ENCODE results near the gene SHD. TPM values are rescaled to one million over a fixed set of nuclear protein-coding genes. Genes with fewer than 3 reads are reported as not detected.

SHD gene
- total and polyA plus RNA-seq, 2 donors (not counting 1 experiment from before 2014, with no cell fraction given): not detected

- no peaks in the 10 kb centered on the region for H3K4me1 ChIP-seq (ENCODE audit: control insufficient read depth, extremely low read depth, insufficient read depth, low read length)
- no peaks in the 10 kb centered on the region for H3K27me3 ChIP-seq (ENCODE audit: control insufficient read depth, insufficient read depth, low read length)
- no peak within 1 kb of the TSS for H2AFZ ChIP-seq (ENCODE audit: low read length)
- DNase-seq (ENCODE audit: low read depth in 2 of 2): no peak
- no peak within 1 kb of the TSS for H3K27ac ChIP-seq (ENCODE audit: insufficient read depth, low read length)
- H3K79me2 ChIP-seq (ENCODE audit: control insufficient read depth, insufficient read depth, low read length): no peaks in the 10 kb centered on the region
- H3K4me3 ChIP-seq (replicated peaks in 1 of 4; ENCODE audit: control extremely low read depth in 1 of 4, insufficient read depth in 1 of 4, low read depth in 3 of 4, low read length in 4 of 4): no peak within 1 kb of the TSS
- no peak within 1 kb of the TSS for H3K9ac ChIP-seq (ENCODE audit: insufficient read depth, low read length)
- no peaks in the 10 kb centered on the region for H4K20me1 ChIP-seq (ENCODE audit: control insufficient read depth, extremely low read depth, insufficient read depth, low read length)
- H3K9me3 ChIP-seq (ENCODE audit: control insufficient read depth, insufficient read depth, low read depth, low read length): no peaks in the 10 kb centered on the region
- TF ChIP-seq, protein P1, sequence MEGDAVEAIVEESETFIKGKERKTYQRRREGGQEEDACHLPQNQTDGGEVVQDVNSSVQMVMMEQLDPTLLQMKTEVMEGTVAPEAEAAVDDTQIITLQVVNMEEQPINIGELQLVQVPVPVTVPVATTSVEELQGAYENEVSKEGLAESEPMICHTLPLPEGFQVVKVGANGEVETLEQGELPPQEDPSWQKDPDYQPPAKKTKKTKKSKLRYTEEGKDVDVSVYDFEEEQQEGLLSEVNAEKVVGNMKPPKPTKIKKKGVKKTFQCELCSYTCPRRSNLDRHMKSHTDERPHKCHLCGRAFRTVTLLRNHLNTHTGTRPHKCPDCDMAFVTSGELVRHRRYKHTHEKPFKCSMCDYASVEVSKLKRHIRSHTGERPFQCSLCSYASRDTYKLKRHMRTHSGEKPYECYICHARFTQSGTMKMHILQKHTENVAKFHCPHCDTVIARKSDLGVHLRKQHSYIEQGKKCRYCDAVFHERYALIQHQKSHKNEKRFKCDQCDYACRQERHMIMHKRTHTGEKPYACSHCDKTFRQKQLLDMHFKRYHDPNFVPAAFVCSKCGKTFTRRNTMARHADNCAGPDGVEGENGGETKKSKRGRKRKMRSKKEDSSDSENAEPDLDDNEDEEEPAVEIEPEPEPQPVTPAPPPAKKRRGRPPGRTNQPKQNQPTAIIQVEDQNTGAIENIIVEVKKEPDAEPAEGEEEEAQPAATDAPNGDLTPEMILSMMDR (conservative IDR thresholded peaks at IDR 0.05 in 1 of 2, IDR thresholded peaks at IDR 0.05 in 1 of 2; ENCODE audit: low read depth in 1 of 2, low read length in 2 of 2): no peak
- no peak for TF ChIP-seq EZH2 (IDR thresholded peaks at IDR 0.05; ENCODE audit: low read length, missing control alignments)
- no peak within 1 kb of the TSS for H3K4me2 ChIP-seq (ENCODE audit: extremely low read depth, insufficient read depth, low read length)
- no peaks in the 10 kb centered on the region for H3K36me3 ChIP-seq (ENCODE audit: control insufficient read depth, insufficient read depth, low read length)
Observed at GRCh38 chr19:4302243-4302640, 23.2 kb downstream of the SHD start, which contains the start of gene TMIGD2. TSS of gene TMIGD2 (minus strand) at chr19:4302389. CDS start at chr19:4302385, 4 bp downstream.

- Histone ChIP-seq H3K4me2 (ENCODE audit: extremely low read depth, insufficient read depth, low read length) (peak overlapping the region; percentile 32), H4K20me1 (ENCODE audit: control insufficient read depth, extremely low read depth, insufficient read depth, low read length) (no peaks in the 10 kb centered on the region), H3K9ac (ENCODE audit: insufficient read depth, low read length) (no peak overlapping the region), H3K79me2 (ENCODE audit: control insufficient read depth, insufficient read depth, low read length) (no peaks in the 10 kb centered on the region), H3K27ac (ENCODE audit: insufficient read depth, low read length) (no peak overlapping the region), H3K4me3 (replicated peaks in 1 of 4; ENCODE audit: control extremely low read depth in 1 of 4, insufficient read depth in 1 of 4, low read depth in 3 of 4, low read length in 4 of 4) (peak overlapping the region in 1 of 4 experiments; percentile 47), H3K9me3 (ENCODE audit: control insufficient read depth, insufficient read depth, low read depth, low read length) (no peaks in the 10 kb centered on the region), H3K36me3 (ENCODE audit: control insufficient read depth, insufficient read depth, low read length) (no peaks in the 10 kb centered on the region), H2AFZ (ENCODE audit: low read length) (no peak overlapping the region), H3K27me3 (ENCODE audit: control insufficient read depth, insufficient read depth, low read length) (no peaks in the 10 kb centered on the region), H3K4me1 (ENCODE audit: control insufficient read depth, extremely low read depth, insufficient read depth, low read length) (no peaks in the 10 kb centered on the region)
- TF ChIP-seq EZH2 (IDR thresholded peaks at IDR 0.05; ENCODE audit: low read length, missing control alignments): no peak
- TF ChIP-seq, protein P1 (conservative IDR thresholded peaks at IDR 0.05 in 1 of 2, IDR thresholded peaks at IDR 0.05 in 1 of 2; ENCODE audit: low read depth in 1 of 2, low read length in 2 of 2): no peak
- no peak for DNase-seq (ENCODE audit: low read depth in 2 of 2)
Observed at GRCh38 chr19:4303819-4304537, 24.9 kb downstream of the SHD start.

GRCh38 chr19:4304538-4305256 is 25.6 kb downstream of the SHD start, which contains the start of gene FSD1:
TSS of gene FSD1 (plus strand) at chr19:4304598. CDS start at chr19:4304747, 149 bp downstream.
- no peaks in the 10 kb centered on the region for H3K9me3 ChIP-seq (ENCODE audit: control insufficient read depth, insufficient read depth, low read depth, low read length)
- H4K20me1 ChIP-seq (ENCODE audit: control insufficient read depth, extremely low read depth, insufficient read depth, low read length): no peaks in the 10 kb centered on the region
- peak within 1 kb of the TSS; percentile 32 for H3K4me2 ChIP-seq (ENCODE audit: extremely low read depth, insufficient read depth, low read length)
- H3K4me3 ChIP-seq (replicated peaks in 1 of 4; ENCODE audit: control extremely low read depth in 1 of 4, insufficient read depth in 1 of 4, low read depth in 3 of 4, low read length in 4 of 4): peak within 1 kb of the TSS in 2 of 4 experiments; percentile 6 to 47
- H3K79me2 ChIP-seq (ENCODE audit: control insufficient read depth, insufficient read depth, low read length): no peaks in the 10 kb centered on the region
- H3K36me3 ChIP-seq (ENCODE audit: control insufficient read depth, insufficient read depth, low read length): no peaks in the 10 kb centered on the region
- no peak within 1 kb of the TSS for H3K27ac ChIP-seq (ENCODE audit: insufficient read depth, low read length)
- DNase-seq (ENCODE audit: low read depth in 2 of 2): peak; percentile 37 to 42
- no peak within 1 kb of the TSS for H2AFZ ChIP-seq (ENCODE audit: low read length)
- H3K4me1 ChIP-seq (ENCODE audit: control insufficient read depth, extremely low read depth, insufficient read depth, low read length): no peaks in the 10 kb centered on the region
- no peak within 1 kb of the TSS for H3K9ac ChIP-seq (ENCODE audit: insufficient read depth, low read length)
- TF ChIP-seq, protein P1 (conservative IDR thresholded peaks at IDR 0.05 in 1 of 2, IDR thresholded peaks at IDR 0.05 in 1 of 2; ENCODE audit: low read depth in 1 of 2, low read length in 2 of 2): no peak
- TF ChIP-seq EZH2 (IDR thresholded peaks at IDR 0.05; ENCODE audit: low read length, missing control alignments): no peak
- no peaks in the 10 kb centered on the region for H3K27me3 ChIP-seq (ENCODE audit: control insufficient read depth, insufficient read depth, low read length)

Data from fibroblast of lung (primary cell).